Cardiac septum (tissue), 1 donor: ENCODE data around the gene SLC4A1. TPM values are rescaled to one million over a fixed set of nuclear protein-coding genes. Genes with fewer than 3 reads are reported as not detected.

ENCODE experiments used
- DNase-seq: peaks from one replicate; pipeline ENCODE4 v3.0.0-alpha.2; 2020; ENCODE audit warnings: low spot score
- intact Hi-C: fragments of 100-400 bp; cut with DNase I; formaldehyde crosslinking; loops from one replicate; pipeline ENCODE4 v1.14.0; 2022
- total RNA-seq: library from RNA; stranded (reverse); fragmentation: NEBNext Ultra II Directional; extraction: Animal tissue kit (Norgen Biotek cat#: 25700); gene quantifications from one replicate; pipeline ENCODE4 v1.2.1, GENCODE V29; 2021
- donor health status: DM: no; HTN: no; CAD: no.

Gene SLC4A1
- total RNA-seq, 1 donor from 2014 or later: 4.0 TPM

DNA sequence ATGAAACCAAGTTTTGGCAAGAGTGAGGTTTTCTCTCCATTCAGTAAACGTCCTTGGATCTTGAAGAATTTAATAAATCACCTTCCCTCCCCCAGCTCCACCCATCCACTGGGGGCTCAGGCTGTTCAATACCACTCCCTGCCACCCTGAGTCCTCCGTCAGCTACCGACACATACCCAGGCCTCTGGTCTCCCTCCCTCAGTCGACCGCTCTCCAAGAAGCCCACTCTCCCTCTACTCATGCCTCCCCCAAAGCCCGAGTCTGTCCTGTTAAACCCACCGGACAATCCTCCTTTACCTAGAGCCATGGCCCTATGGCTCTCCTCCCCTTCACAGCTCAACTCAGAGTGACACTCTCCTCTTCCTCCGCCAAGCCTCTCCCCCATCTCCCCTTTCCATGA lies 19.7 kb upstream of the SLC4A1 start:
- DNase-seq: no peak
- intact Hi-C loops: no loop called here

DNA sequence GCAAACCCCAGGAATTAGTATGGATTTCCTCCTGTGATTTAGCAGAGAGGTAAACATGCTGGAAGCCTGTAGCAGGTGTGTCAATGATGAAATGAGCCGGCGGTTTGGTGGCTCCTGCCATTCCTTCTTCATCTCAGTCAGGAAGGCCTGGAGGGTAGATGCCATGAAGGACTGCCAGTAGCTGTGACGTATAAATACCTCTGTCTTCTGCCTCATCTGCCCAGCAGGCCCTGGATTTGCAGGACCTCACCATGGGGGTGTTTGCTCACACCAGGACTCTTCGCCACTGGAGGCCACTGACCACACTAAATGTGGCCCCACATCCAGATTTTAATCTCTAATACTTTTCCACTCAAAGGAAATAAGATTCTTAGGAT lies 16.1 kb upstream of the SLC4A1 start:
- intact Hi-C loops: no loop called here
- no peak for DNase-seq

- intact Hi-C loops: no loop called here
Measured at GRCh38 chr17:44283344-44284023, 15.5 kb upstream of the SLC4A1 start.

DNA sequence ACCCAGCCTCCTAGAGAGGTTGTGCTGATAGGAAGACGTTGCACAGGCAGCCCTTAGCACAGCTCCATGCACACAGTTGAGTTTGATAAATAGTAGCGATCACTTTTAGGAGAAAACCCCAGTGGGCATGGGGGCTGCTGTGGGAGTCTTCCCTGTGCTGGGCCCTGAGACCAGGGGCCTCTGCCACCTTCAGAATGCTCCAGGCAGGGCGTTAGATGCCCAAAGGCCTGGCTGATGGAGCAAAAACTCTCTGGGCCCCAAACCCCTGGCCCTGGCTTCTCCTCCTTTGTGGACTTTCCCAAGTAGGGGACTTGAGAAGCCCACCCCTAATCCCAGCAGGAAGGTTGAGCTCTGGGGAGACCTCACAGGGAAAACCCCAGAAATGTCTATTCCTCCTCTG lies 14.3 kb upstream of the SLC4A1 start:
- intact Hi-C loops: no loop called here
- no peak for DNase-seq

More at GRCh38 chr17:44283344-44284023, 15.5 kb upstream of the SLC4A1 start:
- DNase-seq: no peak

- intact Hi-C loops: no loop called here
Measured at GRCh38 chr17:44281570-44281969, 13.6 kb upstream of the SLC4A1 start.

DNA sequence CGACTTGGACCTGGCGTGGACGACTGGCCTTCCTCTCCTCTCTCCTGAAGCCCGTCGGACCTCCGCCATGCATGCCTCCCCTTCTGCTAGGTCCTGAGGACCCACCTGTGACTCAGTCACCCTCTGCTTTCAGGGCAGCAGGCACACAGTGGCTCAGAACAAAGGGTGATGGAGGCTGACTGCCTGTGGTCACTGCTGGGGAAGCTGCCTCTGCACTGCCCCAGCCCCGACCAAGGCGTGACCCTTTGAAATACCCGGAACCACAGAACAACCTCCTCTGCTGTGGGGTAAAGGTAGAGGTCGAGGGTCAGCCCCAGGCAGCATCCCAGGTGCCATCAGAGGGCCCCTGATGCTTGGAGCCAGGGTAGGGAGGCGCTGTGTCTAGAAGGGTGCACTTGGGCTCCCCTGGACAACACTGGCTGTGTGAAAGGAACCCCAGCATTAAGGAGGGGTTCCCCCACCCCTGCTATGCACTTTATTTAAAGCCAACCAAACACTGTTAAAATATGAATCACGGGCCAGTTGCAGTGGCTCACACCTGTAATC lies 12.5 kb upstream of the SLC4A1 start:
- DNase-seq: no peak
- intact Hi-C loops: no loop called here

More at GRCh38 chr17:44281570-44281969, 13.6 kb upstream of the SLC4A1 start:
- DNase-seq: no peak

DNA sequence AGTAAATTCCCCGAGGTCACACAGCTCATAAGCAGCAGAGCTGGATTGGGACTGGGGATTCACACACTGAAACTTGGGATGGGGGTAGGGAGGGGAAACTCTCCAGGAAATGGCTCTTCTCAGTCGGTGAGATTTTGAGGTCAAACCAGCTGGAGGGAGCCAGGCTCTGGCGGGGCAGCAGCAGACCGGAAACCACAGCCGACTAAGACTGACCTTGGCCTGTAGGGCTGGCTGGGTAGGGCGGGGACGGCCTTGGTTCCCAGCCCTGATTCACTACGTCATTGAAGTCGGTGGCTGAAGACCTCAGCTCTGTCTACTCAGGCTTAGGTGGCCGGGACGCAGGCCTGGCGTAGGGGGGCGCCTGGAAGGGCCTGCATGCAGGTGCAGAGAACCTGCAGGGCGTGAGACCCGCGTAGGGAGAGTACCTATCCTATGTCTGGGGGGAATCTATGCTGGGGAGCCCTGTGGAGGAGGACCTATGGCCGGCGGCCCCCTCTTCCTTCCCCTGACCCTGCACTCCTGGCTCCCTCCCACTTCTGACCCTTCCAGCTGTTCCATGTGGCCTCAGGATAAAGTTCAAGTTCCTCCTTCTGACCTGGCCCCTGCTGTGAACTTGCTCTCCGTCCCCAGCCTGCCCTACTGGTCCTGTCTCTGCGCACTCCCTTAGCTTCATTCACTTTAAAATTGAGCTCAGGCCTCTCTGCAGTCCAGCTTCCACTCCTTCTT lies 11.9 kb upstream of the SLC4A1 start:
- intact Hi-C loops: loop anchor here (2.0 kb wide), 1 partner anchor 59 kb away; no protein-coding TSS in a partner anchor

GRCh38 chr17:44279346-44279665 lies 11.4 kb upstream of the SLC4A1 start:
- DNase-seq: no peak
- intact Hi-C loops: loop anchor here (2.0 kb wide), 1 partner anchor 59 kb away; no protein-coding TSS in a partner anchor

More for the DNA sequence above, 11.9 kb upstream of the SLC4A1 start:
- peak; percentile 89 for DNase-seq

GRCh38 chr17:44277976-44278375 lies 10.0 kb upstream of the SLC4A1 start:
- DNase-seq: no peak
- intact Hi-C loops: loop anchor here (2.0 kb wide), 1 partner anchor 57 kb away; no protein-coding TSS in a partner anchor

DNA sequence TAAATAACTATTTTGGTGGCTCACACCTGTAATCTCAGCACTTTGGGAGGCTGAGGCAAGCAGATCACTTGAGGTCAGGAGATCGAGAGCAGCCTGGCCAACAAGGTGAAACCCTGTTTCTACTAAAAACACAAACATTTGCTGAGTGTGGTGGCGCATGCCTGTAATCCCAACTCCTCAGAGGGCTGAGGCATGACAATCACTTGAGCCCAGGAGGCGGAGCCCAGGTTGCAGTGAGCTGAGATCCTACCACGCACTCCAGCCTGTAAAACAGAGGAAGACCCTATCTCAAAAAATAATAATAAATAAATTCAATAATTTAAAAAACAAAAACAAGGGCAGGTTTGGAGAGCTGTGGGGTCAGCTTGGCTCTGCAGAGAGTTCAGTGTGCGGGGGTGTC lies 5.7 kb upstream of the SLC4A1 start:
- DNase-seq: no peak
- intact Hi-C loops: no loop called here

DNA sequence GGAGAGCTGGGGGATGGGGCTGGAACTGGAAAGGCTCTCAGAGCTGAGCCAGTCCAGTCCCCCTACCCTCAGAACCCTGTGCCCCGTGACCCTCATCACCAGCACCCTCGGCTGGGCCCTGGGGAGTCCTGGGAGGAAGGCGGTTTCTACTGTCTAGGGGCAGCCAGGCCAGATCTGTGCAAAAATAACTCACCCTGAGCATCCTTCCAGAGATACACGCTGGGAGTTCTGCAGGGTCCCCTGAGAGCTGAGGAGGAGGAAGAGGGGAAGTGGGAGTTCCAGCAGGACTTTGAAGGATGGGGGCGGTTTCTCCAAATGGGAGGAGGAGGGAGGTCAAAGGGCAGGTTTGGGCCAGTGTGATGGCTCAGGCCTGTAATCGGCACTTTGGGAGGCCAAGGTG lies 5.0 kb upstream of the SLC4A1 start:
- intact Hi-C loops: no loop called here
- DNase-seq: no peak

GRCh38 chr17:44272321-44272951 lies 4.5 kb upstream of the SLC4A1 start:
- intact Hi-C loops: no loop called here

GRCh38 chr17:44269535-44270240 lies 1.8 kb upstream of the SLC4A1 start:
- DNase-seq: no peak
- intact Hi-C loops: no loop called here

More at GRCh38 chr17:44272321-44272951, 4.5 kb upstream of the SLC4A1 start:
- no peak for DNase-seq

- DNase-seq: no peak
- intact Hi-C loops: no loop called here
Measured at GRCh38 chr17:44268709-44269534, 987 bp upstream of the SLC4A1 start.

DNA sequence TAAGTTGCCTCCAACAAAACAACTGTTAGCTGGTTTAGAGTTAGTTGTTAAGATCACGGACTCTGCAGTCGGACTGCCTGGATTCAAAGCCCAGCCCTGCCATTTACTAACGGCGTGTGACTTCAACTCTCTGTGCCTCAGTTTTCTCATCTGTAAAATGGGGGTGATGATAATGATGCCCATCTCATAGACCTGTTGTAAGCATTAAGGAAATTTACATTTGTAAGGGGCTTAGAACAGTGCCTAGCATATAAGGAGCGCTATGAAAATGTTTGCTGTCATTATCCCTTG lies 825 bp downstream of the SLC4A1 start:
- DNase-seq: no peak
- intact Hi-C loops: no loop called here

DNA sequence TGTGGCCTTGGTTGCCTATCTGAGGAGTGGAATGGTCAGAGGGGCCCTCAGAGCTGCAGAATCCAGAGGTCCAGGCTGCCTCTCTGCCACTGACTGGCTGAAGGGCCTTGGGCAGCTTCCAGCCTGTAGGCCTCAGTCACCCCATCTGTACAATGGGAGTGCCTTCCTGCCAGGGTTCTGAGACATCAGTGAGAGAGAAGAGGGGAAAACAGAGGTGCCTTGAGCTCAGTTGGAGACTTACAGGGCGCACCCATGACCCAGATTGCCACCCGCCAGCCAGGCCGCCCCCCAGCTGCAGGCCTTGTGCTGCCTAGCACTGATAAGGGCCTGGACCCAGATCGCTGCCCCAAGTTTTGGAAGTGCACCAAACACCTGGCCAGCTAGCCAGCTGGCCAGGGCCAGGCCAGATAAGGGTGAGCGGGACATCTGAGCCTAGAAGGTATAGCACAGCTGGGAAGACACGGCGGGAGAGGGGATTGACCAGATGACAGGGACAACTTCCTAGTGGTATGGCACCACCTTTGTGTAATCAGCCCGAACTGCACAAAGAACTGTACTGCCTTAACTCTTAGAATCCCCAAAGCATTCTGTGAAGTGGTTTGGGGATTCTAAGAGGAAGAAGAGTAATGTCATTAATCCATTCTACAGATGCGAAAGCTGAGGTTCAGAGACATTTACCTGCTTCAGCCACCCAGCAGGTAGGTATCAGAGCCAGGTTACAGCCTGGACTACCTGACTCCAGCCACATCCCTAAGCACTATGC lies 1.4 kb downstream of the SLC4A1 start:
- no peak for DNase-seq
- intact Hi-C loops: no loop called here

- no peak for DNase-seq
- intact Hi-C loops: no loop called here
Measured at GRCh38 chr17:44263345-44263902, 4.5 kb downstream of the SLC4A1 start.

GRCh38 chr17:44262654-44263225 lies 5.2 kb downstream of the SLC4A1 start:
- intact Hi-C loops: no loop called here
- DNase-seq: no peak
